IPS DF 6.9 (cell line): ENCODE measurements around the gene OTUD5.
A peak's percentile ranks its signal among the peaks of the same experiment; 100 is the strongest.

ENCODE experiments used
- DNase-seq: peaks from one replicate; pipeline ENCODE4 v3.0.0-alpha.2; 2013; ENCODE audit warnings: low read depth, low spot score
- H3K27ac ChIP-seq: one replicate; pipeline ENCODE4 v1.5.1; 2013; ENCODE audit warnings: low read length, control low read depth
- H3K27me3 ChIP-seq: 2 replicates; pipeline ENCODE4 v1.6.1; 2013; ENCODE audit warnings: mild to moderate bottlenecking, low read length; ENCODE audit not compliant: control insufficient read depth, insufficient read depth
- H3K36me3 ChIP-seq: 2 replicates; pipeline ENCODE4 v1.6.1; 2013; ENCODE audit warnings: low read length; ENCODE audit not compliant: control insufficient read depth, insufficient read depth
- H3K4me1 ChIP-seq: 2 replicates; pipeline ENCODE4 v1.6.1; 2013; ENCODE audit warnings: low read length; ENCODE audit not compliant: control insufficient read depth, insufficient read depth
- H3K4me3 ChIP-seq: 2 replicates; pipeline ENCODE4 v1.5.1; 2013; ENCODE audit warnings: mild to moderate bottlenecking, low read length
- H3K9me3 ChIP-seq: 2 replicates; pipeline ENCODE4 v1.6.1; 2013; ENCODE audit warnings: low read length, inconsistent platforms; ENCODE audit not compliant: control insufficient read depth, insufficient read depth
- WGBS: extraction: QIAGEN DNeasy Blood & Tissue Kit; methylation state at CpG from one replicate; pipeline ENCODE4 v1.1.7; 2013; ENCODE audit warnings: mixed read lengths, missing lambda C conversion rate; ENCODE audit not compliant: insufficient read length, insufficient coverage; 5-methylcytosine and 5-hydroxymethylcytosine counted together

The OTUD5 gene

DNA sequence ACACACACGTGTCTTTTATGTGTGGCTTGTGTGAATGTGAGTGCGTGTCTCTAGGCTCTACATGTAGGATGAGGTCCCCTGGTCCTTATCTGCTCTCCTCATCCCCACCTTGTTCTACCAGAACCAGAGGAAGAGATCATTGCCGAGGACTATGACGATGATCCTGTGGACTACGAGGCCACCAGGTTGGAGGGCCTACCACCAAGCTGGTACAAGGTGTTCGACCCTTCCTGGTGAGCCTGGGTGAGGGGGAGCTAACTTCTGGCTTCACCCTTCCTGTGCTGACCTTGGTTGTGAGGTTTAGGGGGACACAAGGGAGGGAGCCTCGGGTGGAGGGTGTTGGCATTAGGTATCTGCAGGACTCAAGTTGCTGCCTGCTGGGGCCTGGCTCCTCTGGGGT, 56.3 kb downstream of the OTUD5 start:
- no peak overlapping the region for H3K27ac ChIP-seq
- H3K4me3 ChIP-seq: no peak overlapping the region
- no CpG with 5 or more reads among the region's 7 CpGs for WGBS
- peaks cover 9% of the 10 kb centered on the region; the same call in 1 of the 2 replicates for H3K36me3 ChIP-seq
- no peaks in the 10 kb centered on the region for H3K9me3 ChIP-seq
- H3K27me3 ChIP-seq: no peaks in the 10 kb centered on the region
- DNase-seq: no peak
- no peaks in the 10 kb centered on the region; the same call in 1 of the 2 replicates for H3K4me1 ChIP-seq

DNA sequence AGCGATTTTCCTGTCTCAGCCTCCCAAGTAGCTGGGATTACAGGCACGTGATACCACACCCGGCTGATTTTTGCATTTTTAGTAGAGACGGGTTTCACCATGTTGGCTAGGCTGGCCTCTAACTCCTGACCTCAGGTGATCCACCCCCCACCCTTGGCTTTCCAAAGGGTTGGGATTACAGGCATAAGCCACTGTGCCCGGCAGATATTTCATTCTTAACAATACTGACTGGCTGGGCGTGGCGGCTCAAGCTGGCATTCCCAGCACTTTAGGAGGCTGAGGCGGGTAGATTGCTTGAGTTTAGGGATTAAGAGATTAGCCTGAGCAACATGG, 58.4 kb downstream of the OTUD5 start:
- no peaks in the 10 kb centered on the region for H3K27me3 ChIP-seq
- DNase-seq: no peak
- no peak overlapping the region for H3K27ac ChIP-seq
- no peak overlapping the region for H3K4me3 ChIP-seq
- WGBS: no CpG with 5 or more reads among the region's 8 CpGs
- H3K36me3 ChIP-seq: peaks cover 9% of the 10 kb centered on the region; the same call in 1 of the 2 replicates
- H3K9me3 ChIP-seq: no peaks in the 10 kb centered on the region
- no peaks in the 10 kb centered on the region; the same call in 1 of the 2 replicates for H3K4me1 ChIP-seq

DNA sequence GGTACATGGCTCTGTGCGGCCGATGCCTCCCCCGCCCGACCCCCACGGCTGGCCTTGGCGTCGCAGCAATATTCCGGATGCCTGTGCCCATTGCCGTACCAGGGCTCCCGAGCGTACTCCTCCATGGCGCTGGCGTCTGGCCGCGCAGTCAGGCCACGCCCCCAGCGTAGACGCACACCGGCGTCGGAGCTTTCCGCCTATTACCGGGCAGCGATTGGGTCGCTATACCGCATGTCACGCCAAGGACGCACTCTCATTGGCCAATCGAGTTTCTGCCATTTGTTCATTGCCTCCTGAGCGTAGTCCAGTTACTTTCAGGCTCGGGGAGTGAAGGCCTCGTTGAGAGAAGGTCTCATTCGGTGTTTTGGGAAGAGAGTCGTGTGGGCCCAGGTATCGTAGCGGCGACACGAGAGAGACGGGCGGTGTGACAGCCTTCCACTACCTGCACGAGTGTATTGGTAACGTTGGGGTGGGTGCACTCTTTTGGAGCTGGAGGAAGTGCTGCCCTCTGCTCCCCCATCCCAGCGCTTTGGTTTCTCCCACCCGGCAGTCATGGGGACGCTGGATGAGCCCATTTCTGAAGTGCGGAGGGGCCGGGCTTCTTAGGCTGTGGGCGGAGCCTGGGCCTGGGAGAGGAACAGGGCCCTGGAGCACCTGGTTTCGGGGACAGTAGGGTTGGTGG, 59.6 kb downstream of the OTUD5 start, which contains the start of the genes PQBP1 and TIMM17B:
Gene PQBP1 (plus strand): TSS at position 306 of the 682 bp plus-strand sequence. CDS start 580 bp downstream, outside the sequence.
Gene TIMM17B (minus strand): TSS at position 144 of the 682 bp plus-strand sequence. CDS start 19 bp downstream, at position 125.
- Histone ChIP-seq H3K4me1 (no peaks in the 10 kb centered on the region; the same call in 1 of the 2 replicates), H3K27me3 (no peaks in the 10 kb centered on the region), H3K4me3 (peak within 1 kb of the TSS; percentile 95; the same call in 1 of the 2 replicates), H3K36me3 (peaks cover 7% of the 10 kb centered on the region; the same call in 1 of the 2 replicates), H3K9me3 (no peaks in the 10 kb centered on the region), H3K27ac (no peak within 1 kb of the TSS)
- DNase-seq: peak; percentile 71
- WGBS: no CpG with 5 or more reads among the region's 49 CpGs

DNA sequence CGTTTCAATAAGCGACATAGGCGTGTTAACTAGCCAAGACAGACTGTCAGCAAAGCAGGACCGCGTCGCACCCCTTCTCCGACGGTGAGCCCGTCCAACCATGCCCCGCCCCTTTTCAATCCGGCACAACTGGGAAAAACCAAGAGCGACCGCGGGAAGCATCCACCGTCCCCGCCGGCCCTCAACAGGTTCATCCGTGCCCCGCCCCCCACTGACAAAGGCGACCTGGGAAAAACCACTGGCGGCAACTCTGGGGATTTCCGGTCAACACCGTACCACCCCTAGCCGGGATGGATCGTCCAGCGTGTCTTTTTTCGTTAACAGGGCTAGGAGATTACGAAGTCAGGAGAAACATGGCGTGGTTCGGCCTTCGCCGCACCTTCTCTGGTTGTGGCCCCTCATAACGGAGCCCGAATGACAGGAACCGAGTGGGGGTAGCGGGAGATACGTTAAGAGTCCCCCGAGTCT, 60.2 kb downstream of the OTUD5 start:
- Histone ChIP-seq H3K4me3 (peak overlapping the region; percentile 95; the same call in 1 of the 2 replicates), H3K9me3 (no peaks in the 10 kb centered on the region), H3K4me1 (no peaks in the 10 kb centered on the region; the same call in 1 of the 2 replicates), H3K27ac (no peak overlapping the region), H3K27me3 (no peaks in the 10 kb centered on the region), H3K36me3 (peaks cover 3% of the 10 kb centered on the region; the same call in 1 of the 2 replicates)
- WGBS: no CpG with 5 or more reads among the region's 38 CpGs
- DNase-seq: no peak

DNA sequence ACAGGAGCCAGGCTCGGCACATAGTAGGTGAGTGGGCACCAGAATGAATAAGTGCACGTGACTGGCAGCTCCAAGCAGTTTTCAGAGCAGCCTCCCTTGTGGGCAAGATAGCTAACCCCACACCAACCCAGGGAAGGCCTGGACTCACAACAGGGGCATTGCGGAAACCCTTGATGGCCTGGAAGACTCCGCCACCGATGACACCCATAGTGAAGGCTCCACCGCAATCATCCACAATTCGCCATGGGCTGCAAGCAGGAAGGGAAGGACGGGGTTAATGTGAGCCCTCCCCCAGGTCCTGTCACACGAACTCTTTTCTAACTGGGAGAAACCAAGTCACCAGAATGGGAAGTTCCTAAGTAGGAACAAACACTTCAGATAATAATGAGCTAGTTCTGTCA, 60.8 kb downstream of the OTUD5 start:
- H3K9me3 ChIP-seq: no peaks in the 10 kb centered on the region
- DNase-seq: no peak
- peaks cover 2% of the 10 kb centered on the region; the same call in 1 of the 2 replicates for H3K36me3 ChIP-seq
- H3K4me3 ChIP-seq: peak overlapping the region; percentile 95; the same call in 1 of the 2 replicates
- H3K27ac ChIP-seq: no peak overlapping the region
- H3K27me3 ChIP-seq: no peaks in the 10 kb centered on the region
- no CpG with 5 or more reads among the region's 9 CpGs for WGBS
- no peaks in the 10 kb centered on the region; the same call in 1 of the 2 replicates for H3K4me1 ChIP-seq

DNA sequence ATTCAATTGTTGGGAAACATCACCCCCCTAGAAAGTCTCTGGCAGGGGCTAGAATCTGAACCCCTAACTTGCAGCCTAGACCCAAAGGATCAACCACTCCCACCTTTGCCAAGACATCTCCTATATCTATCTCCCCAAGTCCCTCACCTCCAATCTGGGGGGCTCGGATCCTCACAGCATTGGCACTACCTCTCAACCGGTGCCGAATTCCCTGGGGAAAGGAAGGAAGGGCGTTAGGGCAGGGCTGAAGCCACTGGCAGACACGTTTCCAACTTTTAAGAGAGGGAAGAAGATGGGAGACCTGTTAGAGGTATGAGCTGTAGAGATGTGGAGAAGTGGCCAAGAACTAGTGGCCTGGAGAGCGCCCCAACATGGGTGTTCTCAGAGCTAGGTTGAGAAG, 62.5 kb downstream of the OTUD5 start:
- WGBS: no CpG with 5 or more reads among the region's 6 CpGs
- Histone ChIP-seq H3K4me3 (no peak overlapping the region), H3K27me3 (no peaks in the 10 kb centered on the region), H3K36me3 (no peaks in the 10 kb centered on the region), H3K4me1 (no peaks in the 10 kb centered on the region; the same call in none of the 2 replicates), H3K9me3 (no peaks in the 10 kb centered on the region), H3K27ac (no peak overlapping the region)
- no peak for DNase-seq

DNA sequence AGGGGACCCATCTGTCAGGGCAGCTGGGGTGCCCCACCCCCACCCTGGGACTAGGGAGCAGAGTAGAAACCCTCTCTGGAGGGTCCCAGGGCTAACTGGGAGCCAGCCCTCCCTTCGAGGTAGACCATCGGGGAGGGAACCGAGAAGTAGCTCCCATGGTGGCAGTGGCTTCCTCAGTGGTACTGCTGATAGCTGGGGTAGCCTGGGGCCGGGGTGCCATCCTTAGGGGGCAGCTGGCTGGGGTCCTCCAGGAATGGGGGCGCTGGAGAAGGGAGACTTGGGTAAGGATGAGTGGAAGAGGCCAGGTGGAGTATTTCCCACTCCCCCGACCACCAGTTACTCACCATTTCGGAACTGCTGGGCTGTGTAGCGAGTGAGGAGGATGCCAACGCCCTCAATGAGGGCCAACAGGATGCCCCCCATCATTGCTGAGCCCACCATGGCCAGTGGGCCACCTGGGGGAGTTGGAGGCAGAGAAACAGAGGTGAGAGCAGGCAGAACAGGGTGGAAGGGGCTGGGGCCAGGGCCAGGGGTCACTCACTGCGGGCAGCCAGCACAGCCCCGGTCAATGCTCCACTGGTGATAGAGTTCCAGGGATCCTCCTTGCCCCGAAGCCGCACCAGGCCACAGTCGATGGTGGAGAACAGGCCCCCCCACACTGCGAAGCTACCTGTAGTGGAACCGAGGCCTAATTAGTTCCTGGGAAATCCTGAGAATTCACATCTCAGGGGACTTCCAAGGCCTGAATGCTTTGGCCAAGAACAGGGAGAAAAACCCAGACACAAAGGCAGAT, 63.7 kb downstream of the OTUD5 start:
- H3K9me3 ChIP-seq: no peaks in the 10 kb centered on the region
- DNase-seq: no peak
- no peaks in the 10 kb centered on the region for H3K36me3 ChIP-seq
- no peaks in the 10 kb centered on the region for H3K27me3 ChIP-seq
- H3K4me1 ChIP-seq: no peaks in the 10 kb centered on the region; the same call in none of the 2 replicates
- no peak overlapping the region for H3K4me3 ChIP-seq
- no peak overlapping the region for H3K27ac ChIP-seq
- WGBS: no CpG with 5 or more reads among the region's 16 CpGs

DNA sequence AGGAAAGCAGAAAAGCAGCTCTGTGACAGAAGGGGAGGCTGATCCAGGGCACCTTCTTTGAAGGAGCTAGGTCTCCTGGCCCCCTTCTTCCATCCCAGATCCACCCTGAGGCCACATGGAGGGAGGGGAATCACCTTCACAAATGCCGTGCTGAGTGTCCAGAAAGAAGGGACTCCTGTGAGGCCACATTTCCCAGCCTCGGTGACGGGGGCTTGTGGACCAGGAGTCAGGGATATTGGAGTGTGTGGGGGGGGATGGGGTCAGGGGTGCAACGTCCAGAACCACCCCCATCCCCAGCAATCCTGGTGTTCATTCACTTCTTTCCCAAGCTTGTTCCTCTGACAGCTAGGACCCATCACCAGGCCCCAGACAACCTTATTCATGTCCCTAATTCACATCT, 64.5 kb downstream of the OTUD5 start:
- no peak overlapping the region for H3K4me3 ChIP-seq
- WGBS: no CpG with 5 or more reads among the region's 4 CpGs
- H3K9me3 ChIP-seq: no peaks in the 10 kb centered on the region
- H3K27ac ChIP-seq: no peak overlapping the region
- no peaks in the 10 kb centered on the region for H3K36me3 ChIP-seq
- no peak for DNase-seq
- no peaks in the 10 kb centered on the region for H3K27me3 ChIP-seq
- no peaks in the 10 kb centered on the region; the same call in 1 of the 2 replicates for H3K4me1 ChIP-seq

DNA sequence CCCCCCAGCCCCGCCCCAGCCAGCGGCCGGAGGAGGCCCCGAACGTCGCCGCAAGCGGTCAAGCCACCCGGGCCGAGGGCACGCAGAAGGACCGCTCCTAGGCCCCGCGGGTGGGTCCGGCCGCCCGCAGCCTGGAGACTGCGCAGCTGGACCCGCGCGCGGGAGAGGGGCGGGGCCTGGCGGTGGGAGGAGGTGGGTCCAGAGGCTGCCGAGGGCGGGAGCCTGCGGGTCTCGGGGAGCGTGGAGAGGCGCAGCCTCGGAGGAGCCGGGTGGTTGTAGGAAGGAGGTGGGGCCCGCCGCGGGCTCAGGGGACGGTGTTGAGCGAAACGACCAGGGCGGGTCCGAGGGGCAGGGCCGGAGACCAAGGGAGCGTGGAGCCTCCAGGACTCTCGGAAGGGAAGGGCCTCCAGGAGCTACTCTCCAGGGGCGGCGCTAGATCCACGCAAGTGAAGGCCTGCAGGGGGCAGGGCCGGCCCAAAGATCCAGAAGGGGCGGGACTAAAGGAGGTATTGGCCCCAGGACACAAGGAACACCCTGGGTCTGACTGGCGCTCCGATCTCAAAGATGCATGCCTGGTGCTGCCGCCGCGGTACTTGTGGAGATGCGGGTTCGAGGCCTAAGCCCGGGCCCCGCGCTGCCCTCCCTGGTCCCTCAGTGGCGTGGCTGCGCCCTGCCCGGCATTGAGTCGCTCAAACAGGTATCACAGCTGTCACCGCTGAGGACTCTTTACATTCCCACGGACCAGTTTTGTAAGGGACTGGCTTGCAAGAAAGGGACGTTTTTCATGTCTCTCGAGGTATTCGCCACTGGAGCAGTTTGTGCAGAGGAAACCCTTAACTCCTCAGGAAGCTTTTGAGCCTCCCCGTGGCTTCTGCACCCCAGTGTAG, 65.8 kb downstream of the OTUD5 start:
- no peaks in the 10 kb centered on the region for H3K36me3 ChIP-seq
- no CpG with 5 or more reads among the region's 68 CpGs for WGBS

More for the DNA sequence above, 65.8 kb downstream of the OTUD5 start:
- no peaks in the 10 kb centered on the region for H3K9me3 ChIP-seq
- H3K4me1 ChIP-seq: no peaks in the 10 kb centered on the region; the same call in 1 of the 2 replicates
- H3K27me3 ChIP-seq: no peaks in the 10 kb centered on the region
- no peak for DNase-seq
- H3K27ac ChIP-seq: no peak overlapping the region
- H3K4me3 ChIP-seq: peak overlapping the region; percentile 66; the same call in 1 of the 2 replicates
